Body of pancreas (tissue), 4 donors: Measurements from ENCODE around the gene MROH9.

Experiments
- CTCF ChIP-seq, 7 experiments: fragments of 450-650 bp in 4 of 7; fragments of 200-600 bp in 3 of 7; sonication (generic) in 3 of 7; IDR thresholded peaks; one replicate each; pipeline ENCODE4 v1.5.1; 2016 to 2019; ENCODE audit warnings: antibody characterized with exemption in 7 of 7
- POLR2A ChIP-seq, 3 donors: fragments of 450-650 bp; IDR thresholded peaks; one replicate each; pipeline ENCODE4 v1.6.1; 2016; ENCODE audit warnings: antibody characterized with exemption in 3 of 3, mild to moderate bottlenecking in 2 of 3

GRCh38 chr1:170932236-170932635, 3.1 kb upstream of the MROH9 start:
- no peak for TF ChIP-seq CTCF (IDR thresholded peaks at IDR 0.05)
- no peak for TF ChIP-seq POLR2A (IDR thresholded peaks at IDR 0.05)
